ENCODE measurements around the gene RTN4IP1.

Gene RTN4IP1

GRCh38 chr6:106648651-106649308, 19.5 kb upstream of the RTN4IP1 start:
- no CpG with 5 or more reads among the region's 7 CpGs for WGBS (ENCODE audit: insufficient coverage, insufficient read length)

GRCh38 chr6:106643061-106643460, 13.8 kb upstream of the RTN4IP1 start:
- Histone ChIP-seq H3K27me3 (ENCODE audit: control insufficient read depth, insufficient read depth, low read length) (no peaks in the 10 kb centered on the region), H3K27ac (ENCODE audit: low read length) (no peak overlapping the region), H3K4me1 (ENCODE audit: control insufficient read depth, insufficient read depth, low read length) (no peaks in the 10 kb centered on the region), H3K36me3 (ENCODE audit: control insufficient read depth, insufficient read depth, low read length) (peaks cover 10% of the 10 kb centered on the region), H3K9me3 (ENCODE audit: control insufficient read depth, insufficient read depth, low read length) (no peaks in the 10 kb centered on the region), H3K4me3 (ENCODE audit: low read length) (no peak overlapping the region)
- no peak for DNase-seq (ENCODE audit: low read depth, low spot score)
- no CpG with 5 or more reads among the region's 2 CpGs for WGBS (ENCODE audit: insufficient coverage, insufficient read length)

More at GRCh38 chr6:106648651-106649308, 19.5 kb upstream of the RTN4IP1 start:
- Histone ChIP-seq H3K9me3 (ENCODE audit: control insufficient read depth, insufficient read depth, low read length) (no peaks in the 10 kb centered on the region), H3K36me3 (ENCODE audit: control insufficient read depth, insufficient read depth, low read length) (peaks cover 5% of the 10 kb centered on the region), H3K4me3 (ENCODE audit: low read length) (no peak overlapping the region), H3K4me1 (ENCODE audit: control insufficient read depth, insufficient read depth, low read length) (no peaks in the 10 kb centered on the region), H3K27me3 (ENCODE audit: control insufficient read depth, insufficient read depth, low read length) (no peaks in the 10 kb centered on the region), H3K27ac (ENCODE audit: low read length) (no peak overlapping the region)
- DNase-seq (ENCODE audit: low read depth, low spot score): no peak

- Histone ChIP-seq H3K27me3 (ENCODE audit: control insufficient read depth, insufficient read depth, low read length) (no peaks in the 10 kb centered on the region), H3K27ac (ENCODE audit: low read length) (no peak overlapping the region), H3K4me3 (ENCODE audit: low read length) (no peak overlapping the region), H3K9me3 (ENCODE audit: control insufficient read depth, insufficient read depth, low read length) (no peaks in the 10 kb centered on the region), H3K36me3 (ENCODE audit: control insufficient read depth, insufficient read depth, low read length) (peaks cover 10% of the 10 kb centered on the region), H3K4me1 (ENCODE audit: control insufficient read depth, insufficient read depth, low read length) (no peaks in the 10 kb centered on the region)
- no CpG with 5 or more reads among the region's 4 CpGs for WGBS (ENCODE audit: insufficient coverage, insufficient read length)
- DNase-seq (ENCODE audit: low read depth, low spot score): no peak
Measured at GRCh38 chr6:106642476-106642875, 13.2 kb upstream of the RTN4IP1 start.

GRCh38 chr6:106639812-106640211, 10.5 kb upstream of the RTN4IP1 start:
- no peaks in the 10 kb centered on the region for H3K9me3 ChIP-seq (ENCODE audit: control insufficient read depth, insufficient read depth, low read length)
- DNase-seq (ENCODE audit: low read depth, low spot score): no peak
- WGBS (ENCODE audit: insufficient coverage, insufficient read length): no CpG with 5 or more reads among the region's 4 CpGs
- H3K4me3 ChIP-seq (ENCODE audit: low read length): no peak overlapping the region
- H3K27ac ChIP-seq (ENCODE audit: low read length): no peak overlapping the region
- peaks cover 6% of the 10 kb centered on the region; the same call in 1 of the 2 replicates for H3K4me1 ChIP-seq (ENCODE audit: control insufficient read depth, insufficient read depth, low read length)
- peaks cover 10% of the 10 kb centered on the region for H3K36me3 ChIP-seq (ENCODE audit: control insufficient read depth, insufficient read depth, low read length)
- H3K27me3 ChIP-seq (ENCODE audit: control insufficient read depth, insufficient read depth, low read length): no peaks in the 10 kb centered on the region

GRCh38 chr6:106637717-106638341, 8.5 kb upstream of the RTN4IP1 start:
- no peak overlapping the region for H3K27ac ChIP-seq (ENCODE audit: low read length)
- no peaks in the 10 kb centered on the region for H3K9me3 ChIP-seq (ENCODE audit: control insufficient read depth, insufficient read depth, low read length)
- DNase-seq (ENCODE audit: low read depth, low spot score): no peak
- H3K27me3 ChIP-seq (ENCODE audit: control insufficient read depth, insufficient read depth, low read length): no peaks in the 10 kb centered on the region
- no CpG with 5 or more reads among the region's 6 CpGs for WGBS (ENCODE audit: insufficient coverage, insufficient read length)
- no peak overlapping the region for H3K4me3 ChIP-seq (ENCODE audit: low read length)
- H3K36me3 ChIP-seq (ENCODE audit: control insufficient read depth, insufficient read depth, low read length): peaks cover 4% of the 10 kb centered on the region; the same call in 1 of the 2 replicates
- H3K4me1 ChIP-seq (ENCODE audit: control insufficient read depth, insufficient read depth, low read length): peaks cover 6% of the 10 kb centered on the region; the same call in 1 of the 2 replicates

- Histone ChIP-seq H3K9me3 (ENCODE audit: control insufficient read depth, insufficient read depth, low read length) (no peaks in the 10 kb centered on the region), H3K27ac (ENCODE audit: low read length) (no peak overlapping the region), H3K4me1 (ENCODE audit: control insufficient read depth, insufficient read depth, low read length) (peaks cover 6% of the 10 kb centered on the region; the same call in 1 of the 2 replicates), H3K27me3 (ENCODE audit: control insufficient read depth, insufficient read depth, low read length) (no peaks in the 10 kb centered on the region), H3K4me3 (ENCODE audit: low read length) (no peak overlapping the region), H3K36me3 (ENCODE audit: control insufficient read depth, insufficient read depth, low read length) (no peaks in the 10 kb centered on the region; the same call in 1 of the 2 replicates)
- DNase-seq (ENCODE audit: low read depth, low spot score): no peak
- no CpG with 5 or more reads among the region's 7 CpGs for WGBS (ENCODE audit: insufficient coverage, insufficient read length)
Measured at GRCh38 chr6:106637051-106637716, 7.9 kb upstream of the RTN4IP1 start.

GRCh38 chr6:106634565-106634964, 5.3 kb upstream of the RTN4IP1 start:
- no peaks in the 10 kb centered on the region for H3K36me3 ChIP-seq (ENCODE audit: control insufficient read depth, insufficient read depth, low read length)
- H3K27ac ChIP-seq (ENCODE audit: low read length): no peak overlapping the region
- no peak overlapping the region for H3K4me3 ChIP-seq (ENCODE audit: low read length)
- DNase-seq (ENCODE audit: low read depth, low spot score): no peak
- no CpG with 5 or more reads among the region's 5 CpGs for WGBS (ENCODE audit: insufficient coverage, insufficient read length)
- no peaks in the 10 kb centered on the region for H3K9me3 ChIP-seq (ENCODE audit: control insufficient read depth, insufficient read depth, low read length)
- H3K4me1 ChIP-seq (ENCODE audit: control insufficient read depth, insufficient read depth, low read length): peaks cover 6% of the 10 kb centered on the region; the same call in 1 of the 2 replicates
- no peaks in the 10 kb centered on the region for H3K27me3 ChIP-seq (ENCODE audit: control insufficient read depth, insufficient read depth, low read length)

GRCh38 chr6:106631346-106631745, 2.0 kb upstream of the RTN4IP1 start:
- Histone ChIP-seq H3K27ac (ENCODE audit: low read length) (no peak overlapping the region), H3K27me3 (ENCODE audit: control insufficient read depth, insufficient read depth, low read length) (no peaks in the 10 kb centered on the region), H3K9me3 (ENCODE audit: control insufficient read depth, insufficient read depth, low read length) (no peaks in the 10 kb centered on the region), H3K4me1 (ENCODE audit: control insufficient read depth, insufficient read depth, low read length) (no peaks in the 10 kb centered on the region), H3K36me3 (ENCODE audit: control insufficient read depth, insufficient read depth, low read length) (no peaks in the 10 kb centered on the region), H3K4me3 (ENCODE audit: low read length) (no peak overlapping the region)
- no CpG with 5 or more reads among the region's 1 CpG for WGBS (ENCODE audit: insufficient coverage, insufficient read length)
- no peak for DNase-seq (ENCODE audit: low read depth, low spot score)

GRCh38 chr6:106630366-106630765, 1.1 kb upstream of the RTN4IP1 start:
- H3K4me3 ChIP-seq (ENCODE audit: low read length): peak overlapping the region; percentile 99; the same call in 1 of the 2 replicates
- no peaks in the 10 kb centered on the region for H3K27me3 ChIP-seq (ENCODE audit: control insufficient read depth, insufficient read depth, low read length)
- H3K36me3 ChIP-seq (ENCODE audit: control insufficient read depth, insufficient read depth, low read length): no peaks in the 10 kb centered on the region
- no peak for DNase-seq (ENCODE audit: low read depth, low spot score)
- no CpG with 5 or more reads among the region's 5 CpGs for WGBS (ENCODE audit: insufficient coverage, insufficient read length)
- H3K4me1 ChIP-seq (ENCODE audit: control insufficient read depth, insufficient read depth, low read length): no peaks in the 10 kb centered on the region
- no peak overlapping the region for H3K27ac ChIP-seq (ENCODE audit: low read length)
- no peaks in the 10 kb centered on the region for H3K9me3 ChIP-seq (ENCODE audit: control insufficient read depth, insufficient read depth, low read length)

GRCh38 chr6:106629859-106630163, 513 bp upstream of the RTN4IP1 start:
- no CpG with 5 or more reads among the region's 14 CpGs for WGBS (ENCODE audit: insufficient coverage, insufficient read length)
- DNase-seq (ENCODE audit: low read depth, low spot score): no peak
- H3K4me1 ChIP-seq (ENCODE audit: control insufficient read depth, insufficient read depth, low read length): no peaks in the 10 kb centered on the region

More at GRCh38 chr6:106629859-106630163, 513 bp upstream of the RTN4IP1 start:
- Histone ChIP-seq H3K9me3 (ENCODE audit: control insufficient read depth, insufficient read depth, low read length) (no peaks in the 10 kb centered on the region), H3K27ac (ENCODE audit: low read length) (no peak overlapping the region), H3K4me3 (ENCODE audit: low read length) (peak overlapping the region; percentile 99), H3K27me3 (ENCODE audit: control insufficient read depth, insufficient read depth, low read length) (no peaks in the 10 kb centered on the region), H3K36me3 (ENCODE audit: control insufficient read depth, insufficient read depth, low read length) (no peaks in the 10 kb centered on the region)

All from iPS DF 6.9 (cell line).